GM12874 (cell line): Measurements from ENCODE around the gene ATP2C2.
A peak's percentile ranks its signal among the peaks of the same experiment; 100 is the strongest.

Source experiments
- CTCF ChIP-seq: IDR thresholded peaks from 2 replicates; pipeline ENCODE4 v1.5.1; 2011; ENCODE audit warnings: low read depth, mild to moderate bottlenecking, control low read depth, low read length, moderate library complexity; ENCODE audit not compliant: insufficient read depth

ATP2C2 gene

GRCh38 chr16:84511180-84511800 lies 143.0 kb downstream of the ATP2C2 start:
- TF ChIP-seq CTCF = peak; percentile 77

GRCh38 chr16:84511831-84512230 lies 143.5 kb downstream of the ATP2C2 start:
- no peak for TF ChIP-seq CTCF

GRCh38 chr16:84513123-84513522 lies 144.8 kb downstream of the ATP2C2 start:
- TF ChIP-seq CTCF = no peak

GRCh38 chr16:84513666-84514065 lies 145.3 kb downstream of the ATP2C2 start:
- TF ChIP-seq CTCF = no peak
